Thyroid gland (tissue), 4 donors: ENCODE results near the gene COX11. TPM values are rescaled to one million over a fixed set of nuclear protein-coding genes. Genes with fewer than 3 reads are reported as not detected.

Experiments used
- DNase-seq, 2 donors: peaks; one replicate each; pipeline ENCODE4 v3.0.0-alpha.2; 2019
- H3K27ac ChIP-seq, 3 donors: fragments of 200-600 bp; sonication (generic); 1 replicate in 2 of 3; 2 replicates in 1 of 3; pipeline ENCODE4 v1.5.1; 2016 to 2019; ENCODE audit warnings: mild to moderate bottlenecking in 1 of 3, moderate library complexity in 1 of 3
- H3K27me3 ChIP-seq: fragments of 200-600 bp; sonication (generic); one replicate; pipeline ENCODE4 v1.5.1; 2019
- H3K36me3 ChIP-seq, 2 donors: fragments of 200-600 bp; sonication (generic); one replicate each; pipeline ENCODE4 v1.5.1; 2016 to 2019
- H3K4me1 ChIP-seq, 2 donors: fragments of 200-600 bp; sonication (generic); one replicate each; pipeline ENCODE4 v1.5.1; 2017 to 2019
- H3K4me3 ChIP-seq, 3 donors: fragments of 200-600 bp; sonication (generic); replicated peaks in 1 of 3; 1 replicate in 2 of 3; 2 replicates in 1 of 3; pipeline ENCODE4 v1.5.1; 2016; ENCODE audit warnings: mild to moderate bottlenecking in 1 of 3
- H3K9me3 ChIP-seq: fragments of 200-600 bp; sonication (generic); one replicate; pipeline ENCODE4 v1.5.1; 2017
- POLR2A ChIP-seq, 2 donors: fragments of 450-650 bp; IDR thresholded peaks; one replicate each; pipeline ENCODE4 v1.6.1; 2017; ENCODE audit warnings: antibody characterized with exemption in 2 of 2, mild to moderate bottlenecking in 2 of 2, moderate library complexity in 1 of 2
- WGBS, 2 donors: methylation state at CpG; one replicate each; pipeline ENCODE4 v1.1.5; 2017; 5-methylcytosine and 5-hydroxymethylcytosine counted together
- intact Hi-C: fragments of 100-400 bp; cut with DNase I; formaldehyde crosslinking; loops from one replicate; pipeline ENCODE4 v1.15.1; 2023
- total RNA-seq, 4 donors: library from RNA; depleted of rRNA; stranded (reverse); fragments of >200 nt; gene quantifications; one replicate each; pipeline ENCODE4 v1.2.3, GENCODE V29; 2016
- TF ChIP-seq, protein P1 (sequence below), 6 experiments: fragments of 200-600 bp in 3 of 6; fragments of 450-650 bp in 3 of 6; sonication (generic) in 3 of 6; IDR thresholded peaks; one replicate each; pipeline ENCODE4 v1.5.1; 2016 to 2019; ENCODE audit warnings: antibody characterized with exemption in 6 of 6, mild to moderate bottlenecking in 2 of 6, inconsistent platforms in 1 of 6, moderate library complexity in 1 of 6

COX11 gene, protein sequence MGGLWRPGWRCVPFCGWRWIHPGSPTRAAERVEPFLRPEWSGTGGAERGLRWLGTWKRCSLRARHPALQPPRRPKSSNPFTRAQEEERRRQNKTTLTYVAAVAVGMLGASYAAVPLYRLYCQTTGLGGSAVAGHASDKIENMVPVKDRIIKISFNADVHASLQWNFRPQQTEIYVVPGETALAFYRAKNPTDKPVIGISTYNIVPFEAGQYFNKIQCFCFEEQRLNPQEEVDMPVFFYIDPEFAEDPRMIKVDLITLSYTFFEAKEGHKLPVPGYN
- 10 to 100 TPM; 51.5 to 75.3 (median 66.0) TPM for total RNA-seq

DNA sequence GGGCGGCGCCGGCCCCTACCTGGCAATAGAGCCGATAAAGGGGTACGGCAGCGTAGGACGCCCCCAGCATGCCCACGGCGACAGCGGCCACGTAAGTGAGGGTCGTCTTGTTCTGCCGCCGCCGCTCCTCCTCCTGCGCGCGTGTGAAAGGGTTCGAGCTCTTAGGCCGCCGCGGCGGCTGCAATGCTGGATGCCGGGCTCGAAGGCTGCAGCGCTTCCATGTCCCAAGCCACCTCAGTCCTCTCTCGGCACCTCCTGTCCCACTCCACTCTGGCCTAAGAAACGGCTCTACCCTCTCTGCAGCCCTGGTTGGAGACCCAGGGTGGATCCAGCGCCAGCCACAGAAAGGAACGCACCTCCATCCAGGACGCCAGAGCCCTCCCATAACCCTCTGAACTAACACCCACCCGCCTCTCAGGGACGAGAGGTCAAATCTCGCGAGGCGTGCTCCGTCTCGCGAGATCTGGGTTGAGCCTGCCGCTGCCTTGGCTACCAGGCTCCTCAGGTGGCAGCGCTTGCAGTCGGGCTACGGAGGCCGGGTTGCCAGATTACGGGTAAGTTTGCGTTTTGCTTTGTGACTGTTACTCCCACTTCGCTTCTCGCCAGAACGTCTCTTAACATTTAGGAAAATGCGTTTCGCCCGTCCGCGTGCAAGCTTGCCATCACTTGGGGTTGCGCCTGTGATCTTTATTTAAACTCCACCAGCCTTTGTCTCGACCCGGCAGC lies at the start of gene COX11, which contains the start of gene STXBP4:
Gene COX11, minus strand, starts transcription at position 393 of the 726 bp plus-strand sequence. Its CDS starts 8 bp downstream, at position 385.
Gene STXBP4, plus strand, starts transcription at position 504 of the 726 bp plus-strand sequence. CDS start 17,455 bp downstream, outside the sequence.
- intact Hi-C loops, result no loop called here
- Histone ChIP-seq H3K27ac (peak within 1 kb of the TSS; percentile 45 to 93 (median 91)), H3K4me1 (peaks cover 10 to 22% of the 10 kb centered on the region in 2 donors), H3K36me3 (peaks cover 8 to 11% of the 10 kb centered on the region in 2 donors), H3K9me3 (no peaks in the 10 kb centered on the region), H3K4me3 (peak within 1 kb of the TSS; percentile 80 to 97 (median 94)), H3K27me3 (no peaks in the 10 kb centered on the region)
- WGBS, 2 donors, result 0% methylated on average over 33 to 44 of the region's 57 CpGs
- DNase-seq, result peak; percentile 97
- TF ChIP-seq, protein P1, sequence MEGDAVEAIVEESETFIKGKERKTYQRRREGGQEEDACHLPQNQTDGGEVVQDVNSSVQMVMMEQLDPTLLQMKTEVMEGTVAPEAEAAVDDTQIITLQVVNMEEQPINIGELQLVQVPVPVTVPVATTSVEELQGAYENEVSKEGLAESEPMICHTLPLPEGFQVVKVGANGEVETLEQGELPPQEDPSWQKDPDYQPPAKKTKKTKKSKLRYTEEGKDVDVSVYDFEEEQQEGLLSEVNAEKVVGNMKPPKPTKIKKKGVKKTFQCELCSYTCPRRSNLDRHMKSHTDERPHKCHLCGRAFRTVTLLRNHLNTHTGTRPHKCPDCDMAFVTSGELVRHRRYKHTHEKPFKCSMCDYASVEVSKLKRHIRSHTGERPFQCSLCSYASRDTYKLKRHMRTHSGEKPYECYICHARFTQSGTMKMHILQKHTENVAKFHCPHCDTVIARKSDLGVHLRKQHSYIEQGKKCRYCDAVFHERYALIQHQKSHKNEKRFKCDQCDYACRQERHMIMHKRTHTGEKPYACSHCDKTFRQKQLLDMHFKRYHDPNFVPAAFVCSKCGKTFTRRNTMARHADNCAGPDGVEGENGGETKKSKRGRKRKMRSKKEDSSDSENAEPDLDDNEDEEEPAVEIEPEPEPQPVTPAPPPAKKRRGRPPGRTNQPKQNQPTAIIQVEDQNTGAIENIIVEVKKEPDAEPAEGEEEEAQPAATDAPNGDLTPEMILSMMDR (IDR thresholded peaks at IDR 0.05), result peak in 3 of 6 experiments; percentile 16 to 34 (median 26)
- peak in 1 of 2 donors; percentile 91 for TF ChIP-seq POLR2A (IDR thresholded peaks at IDR 0.05)

DNA sequence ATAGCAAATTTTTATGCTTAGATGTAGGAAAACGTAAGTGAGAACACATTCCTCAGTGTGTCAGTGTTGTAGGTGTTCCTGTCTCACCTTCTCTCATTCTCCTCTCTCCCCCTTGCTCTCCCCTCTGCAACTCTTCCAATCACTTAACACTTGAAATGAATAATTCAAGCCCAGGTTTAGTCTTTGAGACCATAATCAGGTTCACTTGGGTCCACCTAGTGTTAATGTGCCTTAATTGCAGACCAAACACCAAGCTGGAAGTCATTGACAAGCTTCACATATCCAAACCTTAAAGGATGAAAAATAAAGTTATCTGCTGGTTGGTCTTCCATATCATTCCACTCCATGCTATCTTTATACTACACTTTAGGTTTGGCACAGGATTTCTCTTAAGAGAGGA lies 37.1 kb upstream of the COX11 start:
- intact Hi-C loops, result no loop called here
- DNase-seq, result no peak
- Histone ChIP-seq H3K27me3 (no peaks in the 10 kb centered on the region), H3K27ac (no peak overlapping the region), H3K4me3 (no peak overlapping the region), H3K36me3 (peaks cover 0 to 6% of the 10 kb centered on the region in 2 donors), H3K4me1 (no peaks in the 10 kb centered on the region), H3K9me3 (no peaks in the 10 kb centered on the region)
- WGBS, 2 donors, result 97 to 98% methylated on average over 1 of the region's 1 CpG
- no peak for TF ChIP-seq POLR2A (IDR thresholded peaks at IDR 0.05)
- TF ChIP-seq, protein P1 (IDR thresholded peaks at IDR 0.05), result peak in 2 of 6 experiments; percentile 19 to 26

DNA sequence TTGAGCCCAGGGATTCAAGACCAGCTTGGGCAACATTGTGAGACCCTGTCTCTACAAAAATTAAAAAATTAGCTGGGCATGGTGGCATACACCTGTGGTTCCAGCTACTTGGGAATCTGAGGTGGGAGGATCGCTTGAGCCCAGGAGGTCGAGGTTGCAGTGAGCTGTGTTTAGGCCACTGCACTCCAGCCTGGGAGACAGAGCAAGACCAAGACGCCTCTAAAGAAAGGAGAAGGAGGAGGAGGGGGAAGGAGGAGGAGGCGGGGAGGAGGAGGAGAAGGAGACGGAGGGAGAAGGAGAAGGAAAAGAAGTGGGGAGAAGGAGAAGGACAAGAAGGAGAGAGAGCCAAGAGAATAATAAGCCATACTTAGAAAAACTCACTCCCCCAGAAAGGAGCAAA lies 36.0 kb upstream of the COX11 start:
- Histone ChIP-seq H3K4me3 (no peak overlapping the region), H3K27me3 (no peaks in the 10 kb centered on the region), H3K36me3 (peaks cover 0 to 6% of the 10 kb centered on the region in 2 donors), H3K4me1 (no peaks in the 10 kb centered on the region), H3K9me3 (no peaks in the 10 kb centered on the region), H3K27ac (no peak overlapping the region)
- no peak for TF ChIP-seq POLR2A (IDR thresholded peaks at IDR 0.05)
- TF ChIP-seq, protein P1 (IDR thresholded peaks at IDR 0.05), result no peak
- 85 to 89% methylated on average over 5 of the region's 5 CpGs for WGBS, 2 donors
- no peak for DNase-seq
- intact Hi-C loops, result no loop called here

DNA sequence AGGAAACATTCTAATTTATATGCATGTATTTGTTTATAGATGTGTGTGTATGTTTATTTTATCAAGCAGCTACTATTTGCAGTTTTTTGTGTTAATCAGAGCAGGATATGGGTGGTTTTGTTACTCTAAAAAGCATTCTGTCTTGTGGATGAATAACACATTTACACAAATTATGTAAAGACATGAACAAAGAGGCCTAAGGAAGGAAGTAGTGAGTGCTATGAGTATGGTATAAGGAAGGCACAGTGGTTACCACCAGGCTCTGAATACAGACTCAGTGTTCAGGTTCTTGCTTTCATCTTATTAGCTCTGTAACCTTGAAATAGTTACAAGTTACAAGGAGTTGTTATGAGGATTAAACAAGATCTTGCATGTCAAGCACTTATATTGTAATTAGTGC lies 34.0 kb upstream of the COX11 start:
- intact Hi-C loops, result no loop called here
- no peak for TF ChIP-seq POLR2A (IDR thresholded peaks at IDR 0.05)
- TF ChIP-seq, protein P1 (IDR thresholded peaks at IDR 0.05), result no peak

DNA sequence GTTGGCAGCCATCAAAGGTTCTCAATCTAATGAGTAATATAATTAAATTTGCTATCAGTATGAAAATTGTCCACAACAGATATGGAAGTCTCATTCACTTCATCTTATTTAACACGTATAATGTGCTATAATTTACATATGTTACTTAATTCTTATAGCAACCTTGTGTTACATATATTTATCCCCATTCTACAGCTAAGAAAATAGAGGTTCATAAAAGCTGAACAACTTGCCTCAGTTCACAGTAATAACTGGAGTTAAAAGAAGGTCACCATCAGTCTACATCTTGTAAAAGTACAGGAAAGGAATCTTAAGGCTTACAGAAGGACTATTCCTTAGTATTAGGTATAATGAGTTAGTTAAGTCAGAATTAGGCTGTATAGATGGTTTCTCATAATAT lies 28.0 kb upstream of the COX11 start:
- Histone ChIP-seq H3K4me1 (no peaks in the 10 kb centered on the region), H3K9me3 (no peaks in the 10 kb centered on the region), H3K4me3 (no peak overlapping the region), H3K27ac (no peak overlapping the region), H3K27me3 (no peaks in the 10 kb centered on the region), H3K36me3 (no peaks in the 10 kb centered on the region)
- TF ChIP-seq, protein P1 (IDR thresholded peaks at IDR 0.05), result no peak
- no peak for TF ChIP-seq POLR2A (IDR thresholded peaks at IDR 0.05)
- 89 to 93% methylated on average over 1 of the region's 1 CpG for WGBS, 2 donors
- intact Hi-C loops, result no loop called here
- DNase-seq, result no peak

More for the DNA sequence above, 34.0 kb upstream of the COX11 start:
- DNase-seq, result no peak
- H3K4me3 ChIP-seq, result no peak overlapping the region
- no peaks in the 10 kb centered on the region for H3K36me3 ChIP-seq
- H3K9me3 ChIP-seq, result no peaks in the 10 kb centered on the region
- no peaks in the 10 kb centered on the region for H3K27me3 ChIP-seq
- H3K27ac ChIP-seq, result no peak overlapping the region
- H3K4me1 ChIP-seq, result no peaks in the 10 kb centered on the region
